ENCODE measurements around the gene RASAL2. TPM values are rescaled to one million over a fixed set of nuclear protein-coding genes. Genes with fewer than 3 reads are reported as not detected.

The RASAL2 gene
- total RNA-seq, 4 donors from 2014 or later: 26.0 to 51.4 (median 31.0) TPM

- WGBS, 2 donors: 86% methylated on average over 3 of the region's 3 CpGs
- H3K4me3 ChIP-seq (ENCODE audit: low read depth, poor library complexity, severe bottlenecking): no peak overlapping the region
- intact Hi-C loops (cut with DNase I; ENCODE audit: low total_unique reads): no loop called here
- TF ChIP-seq POLR2A (IDR thresholded peaks at IDR 0.05) (no peak), CTCF (IDR thresholded peaks at IDR 0.05) (no peak)
- DNase-seq (ENCODE audit: low spot score in 2 of 2): no peak
Measured at GRCh38 chr1:178065250-178065649, 28.7 kb upstream of the RASAL2 start.

DNA sequence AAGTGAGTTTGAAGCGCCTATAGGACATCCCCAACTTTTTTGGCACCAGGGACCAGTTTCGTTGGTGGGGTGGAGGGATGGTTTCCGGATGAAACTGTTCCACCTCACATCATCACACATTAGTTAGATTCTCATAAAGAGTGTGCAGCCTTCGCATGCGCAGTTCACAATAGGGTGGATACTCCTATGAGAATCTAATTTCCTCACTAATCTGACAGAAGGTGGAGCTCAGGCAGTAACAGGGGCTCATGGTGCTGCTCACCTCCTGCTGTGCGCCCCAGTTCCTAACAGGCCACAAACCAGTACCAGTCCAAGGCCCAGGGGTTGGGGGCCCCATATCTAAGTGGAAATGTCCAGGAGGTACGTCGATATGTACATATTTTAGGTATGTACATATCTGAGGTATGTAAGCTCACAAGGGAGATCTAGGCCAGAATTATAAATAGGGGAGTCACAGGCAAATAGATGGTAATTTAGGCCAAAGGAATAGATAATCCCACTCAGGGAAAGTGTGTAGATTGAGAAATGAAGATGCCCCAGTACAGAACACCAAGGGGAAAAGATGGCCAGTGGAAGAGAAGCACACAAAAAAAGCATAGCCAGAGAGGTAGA lies 27.5 kb upstream of the RASAL2 start:
- 92 to 96% methylated on average over 8 of the region's 8 CpGs for WGBS, 2 donors
- TF ChIP-seq CTCF (IDR thresholded peaks at IDR 0.05) (no peak), POLR2A (IDR thresholded peaks at IDR 0.05) (no peak)

GRCh38 chr1:178066908-178067614 lies 26.8 kb upstream of the RASAL2 start:
- H3K4me3 ChIP-seq (ENCODE audit: low read depth, poor library complexity, severe bottlenecking): no peak overlapping the region
- intact Hi-C loops (cut with DNase I; ENCODE audit: low total_unique reads): no loop called here
- TF ChIP-seq CTCF (IDR thresholded peaks at IDR 0.05): no peak
- no peak for TF ChIP-seq POLR2A (IDR thresholded peaks at IDR 0.05)
- DNase-seq (ENCODE audit: low spot score in 2 of 2): no peak
- 68 to 77% methylated on average over 6 of the region's 6 CpGs for WGBS, 2 donors

More for the DNA sequence above, 27.5 kb upstream of the RASAL2 start:
- intact Hi-C loops (cut with DNase I; ENCODE audit: low total_unique reads): no loop called here
- H3K4me3 ChIP-seq (ENCODE audit: low read depth, poor library complexity, severe bottlenecking): no peak overlapping the region
- no peak for DNase-seq (ENCODE audit: low spot score in 2 of 2)

DNA sequence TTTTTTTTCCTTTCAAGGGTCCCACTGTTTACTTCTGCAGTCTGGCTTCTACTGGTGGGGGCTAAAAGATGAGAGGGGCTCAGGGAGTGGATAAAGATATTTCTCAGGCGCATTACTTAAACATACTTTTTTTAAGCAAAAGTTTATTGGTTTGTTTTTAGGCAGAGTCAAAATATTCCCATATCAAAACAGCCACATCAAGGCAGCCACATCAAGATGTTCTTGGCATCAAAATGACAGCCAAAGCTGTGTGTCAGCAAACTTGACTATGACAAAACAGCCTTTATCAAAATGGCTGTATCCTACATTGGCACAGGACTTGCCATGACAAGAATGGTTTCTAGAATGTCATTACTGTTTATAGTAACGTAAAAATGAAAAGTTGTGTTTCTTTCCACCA lies 22.1 kb upstream of the RASAL2 start:
- TF ChIP-seq CTCF (IDR thresholded peaks at IDR 0.05): no peak
- no peak for TF ChIP-seq POLR2A (IDR thresholded peaks at IDR 0.05)
- 77 to 79% methylated on average over 2 of the region's 2 CpGs for WGBS, 2 donors
- intact Hi-C loops (cut with DNase I; ENCODE audit: low total_unique reads): no loop called here

DNA sequence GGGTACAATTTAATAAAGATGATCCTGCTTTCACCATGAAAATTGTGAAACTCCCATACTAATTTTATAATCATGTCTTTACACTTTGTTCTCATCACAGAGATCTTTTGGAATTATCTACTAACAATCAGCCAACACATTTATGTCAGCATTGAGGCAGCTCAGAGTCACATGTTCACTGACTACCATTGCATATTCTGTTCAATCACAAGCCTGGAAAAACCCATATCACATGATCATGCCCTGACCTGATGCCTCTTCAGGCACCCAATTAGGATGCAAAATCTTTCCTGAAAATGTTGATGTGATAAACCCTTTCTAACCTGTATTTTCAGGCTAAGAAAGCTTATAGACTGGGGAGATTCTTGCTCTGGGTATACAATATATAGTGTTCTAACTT lies 21.6 kb upstream of the RASAL2 start:
- H3K4me3 ChIP-seq (ENCODE audit: low read depth, poor library complexity, severe bottlenecking): no peak overlapping the region
- no peak for TF ChIP-seq CTCF (IDR thresholded peaks at IDR 0.05)
- TF ChIP-seq POLR2A (IDR thresholded peaks at IDR 0.05): no peak
- intact Hi-C loops (cut with DNase I; ENCODE audit: low total_unique reads): no loop called here
- DNase-seq (ENCODE audit: low spot score in 2 of 2): no peak

More for the DNA sequence above, 22.1 kb upstream of the RASAL2 start:
- DNase-seq (ENCODE audit: low spot score in 2 of 2): no peak
- H3K4me3 ChIP-seq (ENCODE audit: low read depth, poor library complexity, severe bottlenecking): no peak overlapping the region
